IPS-20b (cell line): ENCODE data around the gene HIP1R.
A peak's percentile ranks its signal among the peaks of the same experiment; 100 is the strongest.
"Not testable (repeated sequence)": the region's sequence is repeated elsewhere in the genome, so short reads cannot be mapped to it uniquely, and the experiment has no call there.

Experiments
- H3K27ac ChIP-seq: one replicate; pipeline ENCODE4 v1.5.1; 2013; ENCODE audit warnings: low read length
- H3K27me3 ChIP-seq: 2 replicates; pipeline ENCODE4 v1.6.1; 2013; ENCODE audit warnings: mild to moderate bottlenecking, low read length, inconsistent platforms; ENCODE audit not compliant: insufficient read depth
- H3K36me3 ChIP-seq: 2 replicates; pipeline ENCODE4 v1.6.1; 2013; ENCODE audit warnings: low read depth, mild to moderate bottlenecking, inconsistent platforms, low read length, moderate library complexity; ENCODE audit not compliant: insufficient read depth
- H3K4me1 ChIP-seq: 2 replicates; pipeline ENCODE4 v1.6.1; 2013; ENCODE audit warnings: mild to moderate bottlenecking, control low read depth, inconsistent platforms, low read length, moderate library complexity; ENCODE audit not compliant: insufficient read depth
- H3K4me3 ChIP-seq: 2 replicates; pipeline ENCODE4 v1.5.1; 2013; ENCODE audit warnings: mild to moderate bottlenecking, low read length, inconsistent platforms
- H3K9ac ChIP-seq: 2 replicates; pipeline ENCODE4 v1.6.1; 2013; ENCODE audit warnings: low read depth, mild to moderate bottlenecking, inconsistent platforms, low read length, moderate library complexity
- H3K9me3 ChIP-seq: 2 replicates; pipeline ENCODE4 v1.6.1; 2013; ENCODE audit warnings: mild to moderate bottlenecking, low read depth, low read length, inconsistent platforms; ENCODE audit not compliant: insufficient read depth

Gene HIP1R

GRCh38 chr12:122868471-122869177 is 33.4 kb downstream of the HIP1R start:
- H3K9me3 ChIP-seq: no peaks in the 10 kb centered on the region
- H3K4me3 ChIP-seq: no peak overlapping the region
- peaks cover 30% of the 10 kb centered on the region for H3K36me3 ChIP-seq
- no peak overlapping the region for H3K27ac ChIP-seq
- peaks cover 16% of the 10 kb centered on the region for H3K4me1 ChIP-seq
- peaks cover 61% of the 10 kb centered on the region for H3K27me3 ChIP-seq
- no peak overlapping the region for H3K9ac ChIP-seq

- Histone ChIP-seq H3K27me3 (peaks cover 68% of the 10 kb centered on the region), H3K36me3 (peaks cover 30% of the 10 kb centered on the region), H3K9ac (no peak overlapping the region)
Observed at GRCh38 chr12:122869207-122869973, 34.1 kb downstream of the HIP1R start.

DNA sequence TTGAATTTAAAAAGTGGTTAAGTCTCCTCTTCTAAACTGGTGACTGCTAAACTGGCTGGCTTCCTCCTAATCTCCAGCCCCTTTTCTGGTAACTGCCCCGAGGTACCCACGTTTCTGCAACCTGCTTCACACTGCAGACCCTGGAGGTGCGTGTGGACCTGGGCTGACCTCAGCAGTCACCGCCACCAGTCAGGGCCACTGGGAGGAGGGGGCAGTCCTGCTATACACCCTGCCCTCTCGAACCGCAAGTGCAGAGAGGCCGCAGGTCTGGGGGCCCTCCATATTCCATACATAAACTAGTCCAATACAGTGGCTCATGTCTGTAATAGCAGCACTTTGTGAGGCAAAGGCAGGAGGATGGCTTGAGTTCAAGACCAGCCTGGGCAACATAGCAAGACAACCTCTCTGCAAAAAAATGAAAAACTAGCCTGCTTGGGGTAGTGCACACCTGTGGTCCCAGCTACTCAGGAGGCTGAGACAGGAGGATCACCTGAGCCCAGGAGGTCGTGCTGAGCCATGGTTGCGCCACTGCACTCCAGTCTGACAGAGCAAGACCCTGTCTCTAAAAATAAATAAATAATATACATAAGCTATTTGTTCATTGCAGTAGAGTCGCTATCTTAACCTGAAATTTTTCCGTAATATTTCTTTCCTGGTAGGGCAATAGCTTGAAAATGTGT is 35.0 kb downstream of the HIP1R start:
- peaks cover 77% of the 10 kb centered on the region for H3K27me3 ChIP-seq
- H3K9me3 ChIP-seq: no peaks in the 10 kb centered on the region
- H3K27ac ChIP-seq: no peak overlapping the region
- no peak overlapping the region for H3K4me3 ChIP-seq
- H3K36me3 ChIP-seq: peaks cover 30% of the 10 kb centered on the region
- H3K4me1 ChIP-seq: peaks cover 22% of the 10 kb centered on the region
- H3K9ac ChIP-seq: no peak overlapping the region

More at GRCh38 chr12:122869207-122869973, 34.1 kb downstream of the HIP1R start:
- no peak overlapping the region for H3K4me3 ChIP-seq
- H3K9me3 ChIP-seq: no peaks in the 10 kb centered on the region
- H3K27ac ChIP-seq: no peak overlapping the region
- peaks cover 20% of the 10 kb centered on the region for H3K4me1 ChIP-seq

DNA sequence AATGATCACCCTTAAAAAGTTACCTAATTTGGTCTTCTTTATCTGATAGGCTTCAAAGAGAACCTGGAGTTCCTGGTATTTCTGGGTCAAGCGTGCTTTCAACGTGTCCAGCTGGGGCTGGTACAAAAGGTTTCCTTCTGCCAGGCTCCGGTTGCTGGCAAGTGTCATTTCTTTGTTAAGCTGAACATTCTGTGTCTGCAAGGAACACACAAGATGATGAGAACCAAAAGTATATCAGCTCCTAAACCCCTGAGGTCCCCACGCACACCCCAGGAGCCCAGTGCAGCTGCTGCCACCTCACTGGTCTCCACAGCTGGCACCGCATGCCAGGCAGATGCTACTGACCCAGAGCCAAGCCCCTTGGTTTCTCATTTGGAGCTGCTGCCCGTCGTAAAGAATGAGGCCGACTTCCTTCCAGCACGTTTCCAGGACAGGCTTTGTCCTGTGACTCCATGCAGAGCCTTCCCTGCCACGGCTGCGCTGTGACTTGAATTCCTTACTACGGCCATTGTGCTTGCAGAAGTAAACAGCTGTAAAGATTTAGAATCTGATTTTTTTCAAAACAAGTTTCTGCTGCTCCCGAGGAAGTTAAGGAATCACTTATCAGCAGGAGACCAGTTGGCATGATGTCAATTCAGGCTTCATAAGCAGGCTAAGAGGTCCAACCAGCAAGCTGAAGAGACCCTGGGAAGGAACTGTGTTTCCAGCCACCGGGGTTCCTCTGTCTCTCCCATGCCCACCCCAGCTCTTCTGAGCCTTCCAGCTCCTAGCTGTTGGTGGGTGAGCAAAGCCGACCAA is 35.8 kb downstream of the HIP1R start:
- Histone ChIP-seq H3K9ac (no peak overlapping the region), H3K4me1 (peaks cover 29% of the 10 kb centered on the region), H3K27me3 (peaks cover 85% of the 10 kb centered on the region), H3K36me3 (peaks cover 30% of the 10 kb centered on the region), H3K27ac (no peak overlapping the region), H3K9me3 (no peaks in the 10 kb centered on the region), H3K4me3 (0 out of 2 replicates have a peak overlapping the region, but pooled peaks have one; percentile 36)

GRCh38 chr12:122871851-122872780 is 36.9 kb downstream of the HIP1R start:
- peaks cover 96% of the 10 kb centered on the region for H3K27me3 ChIP-seq
- peaks cover 30% of the 10 kb centered on the region for H3K36me3 ChIP-seq
- no peak overlapping the region for H3K9ac ChIP-seq
- no peaks in the 10 kb centered on the region for H3K9me3 ChIP-seq
- peaks cover 29% of the 10 kb centered on the region for H3K4me1 ChIP-seq
- peak overlapping the region; percentile 36 for H3K4me3 ChIP-seq
- H3K27ac ChIP-seq: no peak overlapping the region

DNA sequence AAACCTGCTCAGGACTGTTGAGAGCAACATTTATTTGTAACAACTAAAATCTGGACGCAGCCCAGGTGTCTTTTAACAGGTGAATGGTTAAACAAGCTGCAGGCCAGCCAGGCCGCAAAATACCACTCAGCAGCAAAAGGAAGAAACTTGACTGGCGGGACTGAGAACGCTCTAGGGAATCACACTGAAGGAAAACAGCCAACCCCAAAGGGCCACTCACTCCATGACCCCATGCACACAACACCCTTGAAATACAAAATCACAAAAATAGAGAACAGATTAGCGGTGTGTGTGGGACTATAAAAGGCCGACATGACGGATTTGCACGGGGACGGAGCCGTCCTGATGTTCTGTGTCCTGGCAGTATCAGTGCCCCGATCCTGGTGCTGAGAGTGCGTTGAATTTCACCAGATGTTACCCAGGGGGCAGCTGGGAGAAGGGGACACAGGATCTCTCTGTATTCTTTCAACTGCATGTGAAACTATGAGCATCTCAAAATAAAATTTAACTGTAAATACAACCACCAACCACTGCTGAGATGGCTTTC is 37.6 kb downstream of the HIP1R start:
- Histone ChIP-seq H3K27me3 (peaks cover 100% of the 10 kb centered on the region), H3K9me3 (no peaks in the 10 kb centered on the region), H3K4me3 (no peak overlapping the region), H3K4me1 (peaks cover 29% of the 10 kb centered on the region), H3K27ac (no peak overlapping the region), H3K36me3 (peaks cover 30% of the 10 kb centered on the region), H3K9ac (no peak overlapping the region)

DNA sequence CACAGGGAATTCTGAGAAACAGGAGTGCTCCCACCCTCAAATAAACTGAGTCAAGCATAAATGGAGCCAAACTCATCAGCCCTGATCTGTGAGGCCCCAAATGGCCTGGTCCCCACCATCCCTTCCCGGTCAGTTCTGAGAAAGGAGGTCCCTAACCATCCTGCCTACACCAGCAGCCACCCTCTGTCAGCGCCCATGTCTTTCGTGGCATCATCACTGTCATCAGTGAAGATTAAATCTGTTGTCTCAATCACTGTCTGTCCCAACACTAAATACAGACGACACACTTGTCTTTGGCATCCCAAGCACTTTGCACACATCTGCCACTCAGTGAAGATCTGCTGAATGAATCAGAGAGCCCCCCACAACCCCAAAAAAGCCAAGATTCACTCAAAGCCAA is 38.3 kb downstream of the HIP1R start:
- no peak overlapping the region for H3K27ac ChIP-seq
- no peak overlapping the region for H3K9ac ChIP-seq
- peaks cover 100% of the 10 kb centered on the region for H3K27me3 ChIP-seq

DNA sequence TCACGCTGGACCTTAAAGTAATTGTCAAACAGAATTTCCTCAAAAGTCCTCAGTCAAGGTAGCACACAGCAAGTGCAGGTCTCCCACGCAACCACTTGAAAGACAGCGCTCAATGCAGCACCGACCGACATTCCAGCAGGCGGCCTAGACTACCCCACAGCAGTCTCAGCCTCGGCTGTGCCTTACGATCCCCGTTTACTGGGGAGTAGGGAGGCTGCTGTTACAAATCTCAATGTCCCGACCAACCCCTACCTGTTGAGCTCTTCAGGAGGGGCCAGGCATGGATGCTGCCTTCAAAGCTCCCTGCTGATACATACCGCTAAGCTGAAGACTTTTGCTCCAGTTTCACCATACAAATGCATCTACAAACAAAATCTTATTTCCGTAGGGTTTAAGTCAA is 38.8 kb downstream of the HIP1R start:
- H3K4me3 ChIP-seq: no peak overlapping the region
- peaks cover 29% of the 10 kb centered on the region for H3K4me1 ChIP-seq
- no peak overlapping the region for H3K27ac ChIP-seq
- H3K9ac ChIP-seq: no peak overlapping the region
- peaks cover 18% of the 10 kb centered on the region for H3K36me3 ChIP-seq
- no peaks in the 10 kb centered on the region for H3K9me3 ChIP-seq
- H3K27me3 ChIP-seq: peaks cover 100% of the 10 kb centered on the region

More for the DNA sequence above, 38.3 kb downstream of the HIP1R start:
- peaks cover 24% of the 10 kb centered on the region for H3K36me3 ChIP-seq
- H3K9me3 ChIP-seq: no peaks in the 10 kb centered on the region
- peaks cover 29% of the 10 kb centered on the region for H3K4me1 ChIP-seq
- no peak overlapping the region for H3K4me3 ChIP-seq

DNA sequence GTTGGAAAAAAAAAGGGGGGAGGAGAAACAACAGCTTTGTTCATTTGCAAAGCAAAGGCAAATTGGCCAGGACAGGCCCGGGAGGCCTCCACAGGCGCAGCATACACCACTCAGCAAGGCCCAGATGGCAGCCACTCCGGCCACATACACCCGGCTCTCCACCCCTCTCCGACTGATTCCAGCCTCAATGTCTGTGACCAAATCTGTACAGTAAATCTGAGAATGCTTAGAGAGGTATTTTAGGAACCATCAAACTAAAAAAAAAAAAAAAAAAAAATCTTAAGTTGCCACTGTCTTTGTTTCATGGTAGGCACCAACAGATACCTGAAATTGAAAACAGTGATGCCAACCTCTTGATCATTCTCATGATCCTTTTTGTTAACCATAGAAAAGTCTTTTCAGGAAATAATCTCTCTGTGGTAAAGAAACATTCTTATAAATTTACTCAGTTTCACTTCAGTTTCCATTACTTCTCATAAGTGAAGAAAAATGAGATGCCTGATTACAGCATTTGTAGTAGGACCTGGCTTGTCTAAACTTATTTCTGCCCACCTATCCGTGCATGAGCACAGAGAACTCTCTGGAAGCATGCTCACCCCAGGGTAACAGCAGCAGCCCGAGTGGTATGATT is 40.4 kb downstream of the HIP1R start:
- peaks cover 3% of the 10 kb centered on the region; the same call in 1 of the 2 replicates for H3K36me3 ChIP-seq
- no peak overlapping the region for H3K9ac ChIP-seq
- peaks cover 100% of the 10 kb centered on the region for H3K27me3 ChIP-seq
- no peak overlapping the region for H3K4me3 ChIP-seq
- no peak overlapping the region for H3K27ac ChIP-seq
- H3K9me3 ChIP-seq: no peaks in the 10 kb centered on the region
- peaks cover 29% of the 10 kb centered on the region for H3K4me1 ChIP-seq

DNA sequence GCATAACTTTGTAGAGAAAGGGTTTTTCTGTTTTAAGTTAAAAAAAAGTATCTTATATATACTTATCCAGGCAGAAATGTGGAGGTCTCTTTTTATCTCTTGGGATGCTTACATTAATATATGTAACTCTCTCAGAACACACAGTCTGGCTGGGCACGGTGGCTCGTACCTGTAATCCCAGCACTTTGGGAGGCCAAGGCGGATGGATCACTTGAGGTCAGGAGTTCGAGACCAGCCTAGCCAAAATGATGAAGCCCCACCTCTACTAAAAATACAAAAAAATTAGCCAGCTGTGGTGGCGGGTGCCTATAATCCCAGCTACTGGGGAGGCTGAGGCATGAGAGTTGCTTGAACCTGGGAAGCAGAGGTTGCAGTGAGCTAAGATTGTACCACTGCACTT is 41.0 kb downstream of the HIP1R start:
- H3K27ac ChIP-seq, H3K9me3 ChIP-seq, H3K9ac ChIP-seq, H3K4me3 ChIP-seq, H3K36me3 ChIP-seq: not testable (repeated sequence)
- H3K27me3 ChIP-seq: peaks cover 100% of the 10 kb centered on the region
- peaks cover 27% of the 10 kb centered on the region for H3K4me1 ChIP-seq
